ENCODE results near the gene CARMIL3.
A peak's percentile ranks its signal among the peaks of the same experiment; 100 is the strongest.

CARMIL3 gene

DNA sequence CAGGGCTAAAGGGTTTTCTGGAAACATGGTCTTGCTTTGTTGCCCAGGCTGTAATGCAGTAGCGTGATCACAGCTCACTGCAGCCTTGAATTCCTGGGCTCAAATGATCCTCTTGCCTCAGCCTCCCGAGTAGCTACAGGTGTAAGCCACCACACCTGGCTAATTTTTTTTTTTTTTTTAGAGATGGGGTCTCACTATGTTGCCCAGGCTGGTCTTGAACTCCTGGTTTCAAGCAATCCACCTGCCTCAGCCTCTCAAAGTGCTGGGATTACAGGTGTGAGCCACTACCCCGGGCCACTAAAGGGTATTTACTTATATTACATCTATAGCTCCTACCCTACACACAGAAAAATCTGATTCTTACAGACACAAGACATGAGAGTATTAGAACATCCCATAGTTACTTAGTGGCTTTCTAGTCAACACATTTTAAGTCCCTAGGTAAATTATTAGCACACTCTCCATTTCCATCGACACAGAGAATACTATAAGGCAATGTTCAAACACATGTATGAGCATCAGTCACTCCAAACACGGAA is 56.6 kb downstream of the CARMIL3 start:
- peaks cover 1% of the 10 kb centered on the region for H3K79me1 ChIP-seq (replicated peaks; ENCODE audit: low read length, poor library complexity, severe bottlenecking)
- H3K4ac ChIP-seq (ENCODE audit: low read depth in 1 of 2, low read length in 2 of 2), result no peak overlapping the region
- no peak overlapping the region for H2AK5ac ChIP-seq (ENCODE audit: low read length, severe bottlenecking)
- no peak overlapping the region for H3K18ac ChIP-seq (ENCODE audit: low read depth in 1 of 2, low read length in 2 of 2)
- H4K91ac ChIP-seq (ENCODE audit: low read length), result no peak overlapping the region
- H2AFZ ChIP-seq (ENCODE audit: low read depth, low read length), result no peak overlapping the region
- no peak overlapping the region for H3K4me2 ChIP-seq (ENCODE audit: low read length, poor library complexity, severe bottlenecking)
- H3K27ac ChIP-seq (ENCODE audit: low read length, poor library complexity, severe bottlenecking), result no peak overlapping the region
- 63% methylated on average over 4 of the region's 5 CpGs for WGBS
- no peak overlapping the region for H3K23ac ChIP-seq (ENCODE audit: low read length in 2 of 2)
- no peak overlapping the region for H2BK5ac ChIP-seq (ENCODE audit: low read depth, low read length, poor library complexity, severe bottlenecking)
- H3K4me3 ChIP-seq (ENCODE audit: insufficient read depth in 1 of 2, low read depth in 1 of 2, low read length in 2 of 2), result no peak overlapping the region
- H4K8ac ChIP-seq (ENCODE audit: low read length), result no peak overlapping the region
- H3K4me1 ChIP-seq (ENCODE audit: control insufficient read depth, insufficient read depth, low read depth, low read length), result no peaks in the 10 kb centered on the region
- H3K14ac ChIP-seq (ENCODE audit: low read length in 2 of 2), result no peak overlapping the region
- H3K9ac ChIP-seq (ENCODE audit: low read length), result peak overlapping the region; percentile 25
- H3K9me3 ChIP-seq (ENCODE audit: control insufficient read depth, low read length), result no peaks in the 10 kb centered on the region
- H3K27me3 ChIP-seq (ENCODE audit: control insufficient read depth in 1 of 2, insufficient read depth in 1 of 2, low read length in 2 of 2), result no peaks in the 10 kb centered on the region
- H3K36me3 ChIP-seq (ENCODE audit: control insufficient read depth in 1 of 2, insufficient read depth in 2 of 2, low read depth in 1 of 2, low read length in 2 of 2), result peaks cover 4 to 5% of the 10 kb centered on the region in 2 experiments
- H2BK12ac ChIP-seq (ENCODE audit: low read length in 2 of 2), result no peak overlapping the region
- no peak overlapping the region for H2BK120ac ChIP-seq (ENCODE audit: low read depth, low read length)
- H2BK15ac ChIP-seq (ENCODE audit: low read depth, poor library complexity, severe bottlenecking), result no peak overlapping the region
- no peak for DNase-seq

DNA sequence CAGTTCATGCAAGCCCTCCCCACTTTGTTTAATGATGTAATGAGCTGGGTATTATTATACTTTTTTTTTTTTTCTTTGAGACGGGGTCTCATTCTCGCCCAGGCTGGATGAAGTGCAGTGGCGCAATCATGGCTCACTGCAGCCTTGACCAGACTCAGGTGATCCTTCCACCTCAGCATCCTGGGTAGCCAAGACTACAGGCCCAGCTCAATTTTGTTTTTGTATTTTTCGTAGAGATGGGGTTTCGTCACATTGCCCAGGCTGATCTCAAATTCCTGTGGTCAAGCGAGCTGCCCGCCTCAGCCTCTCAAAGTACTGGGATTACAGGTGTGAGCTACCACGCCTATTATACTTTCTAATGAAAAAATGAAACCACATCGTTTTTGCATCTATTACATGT is 58.3 kb downstream of the CARMIL3 start:
- 90% methylated on average over 7 of the region's 9 CpGs for WGBS
- Histone ChIP-seq H2AK5ac (ENCODE audit: low read length, severe bottlenecking) (no peak overlapping the region), H2BK12ac (ENCODE audit: low read length in 2 of 2) (no peak overlapping the region), H3K9ac (ENCODE audit: low read length) (no peak overlapping the region), H3K4ac (ENCODE audit: low read depth in 1 of 2, low read length in 2 of 2) (no peak overlapping the region), H3K23ac (ENCODE audit: low read length in 2 of 2) (no peak overlapping the region), H3K4me2 (ENCODE audit: low read length, poor library complexity, severe bottlenecking) (no peak overlapping the region), H2AFZ (ENCODE audit: low read depth, low read length) (no peak overlapping the region), H4K91ac (ENCODE audit: low read length) (no peak overlapping the region), H3K27ac (ENCODE audit: low read length, poor library complexity, severe bottlenecking) (no peak overlapping the region), H3K79me1 (replicated peaks; ENCODE audit: low read length, poor library complexity, severe bottlenecking) (peaks cover 1% of the 10 kb centered on the region), H3K9me3 (ENCODE audit: control insufficient read depth, low read length) (no peaks in the 10 kb centered on the region), H3K27me3 (ENCODE audit: control insufficient read depth in 1 of 2, insufficient read depth in 1 of 2, low read length in 2 of 2) (no peaks in the 10 kb centered on the region), H2BK15ac (ENCODE audit: low read depth, poor library complexity, severe bottlenecking) (no peak overlapping the region), H3K36me3 (ENCODE audit: control insufficient read depth in 1 of 2, insufficient read depth in 2 of 2, low read depth in 1 of 2, low read length in 2 of 2) (no peaks in the 10 kb centered on the region), H2BK120ac (ENCODE audit: low read depth, low read length) (no peak overlapping the region), H2BK5ac (ENCODE audit: low read depth, low read length, poor library complexity, severe bottlenecking) (no peak overlapping the region), H3K4me1 (ENCODE audit: control insufficient read depth, insufficient read depth, low read depth, low read length) (no peaks in the 10 kb centered on the region), H3K14ac (ENCODE audit: low read length in 2 of 2) (no peak overlapping the region), H4K8ac (ENCODE audit: low read length) (no peak overlapping the region), H3K4me3 (ENCODE audit: insufficient read depth in 1 of 2, low read depth in 1 of 2, low read length in 2 of 2) (no peak overlapping the region), H3K18ac (ENCODE audit: low read depth in 1 of 2, low read length in 2 of 2) (no peak overlapping the region)
- no peak for DNase-seq

DNA sequence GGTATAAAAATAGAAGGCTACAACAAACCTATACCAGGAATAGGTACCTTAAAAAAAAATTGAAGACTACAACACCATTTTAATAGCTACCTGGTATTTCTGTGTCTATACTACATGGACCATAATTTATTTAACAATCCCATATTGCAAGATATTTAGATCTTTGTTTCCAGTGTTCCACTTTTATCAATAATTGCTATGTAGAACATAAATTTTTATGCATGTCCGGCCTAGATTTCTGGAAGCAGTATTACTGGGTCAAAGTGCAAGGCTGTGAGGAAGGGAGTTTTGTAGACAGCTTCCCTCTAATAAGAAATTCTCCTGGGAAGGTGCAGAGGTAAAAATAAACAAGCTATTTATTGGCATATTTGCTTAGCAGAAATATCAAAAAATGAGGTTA is 58.7 kb downstream of the CARMIL3 start:
- WGBS, result 86% methylated on average over 1 of the region's 1 CpG
- Histone ChIP-seq H2BK12ac (ENCODE audit: low read length in 2 of 2) (no peak overlapping the region), H3K4ac (ENCODE audit: low read depth in 1 of 2, low read length in 2 of 2) (no peak overlapping the region), H2BK15ac (ENCODE audit: low read depth, poor library complexity, severe bottlenecking) (no peak overlapping the region), H3K18ac (ENCODE audit: low read depth in 1 of 2, low read length in 2 of 2) (no peak overlapping the region), H2BK120ac (ENCODE audit: low read depth, low read length) (no peak overlapping the region), H2AFZ (ENCODE audit: low read depth, low read length) (no peak overlapping the region), H3K79me1 (replicated peaks; ENCODE audit: low read length, poor library complexity, severe bottlenecking) (peaks cover 3% of the 10 kb centered on the region), H3K9ac (ENCODE audit: low read length) (no peak overlapping the region), H4K8ac (ENCODE audit: low read length) (no peak overlapping the region), H3K27me3 (ENCODE audit: control insufficient read depth in 1 of 2, insufficient read depth in 1 of 2, low read length in 2 of 2) (no peaks in the 10 kb centered on the region), H3K4me3 (ENCODE audit: insufficient read depth in 1 of 2, low read depth in 1 of 2, low read length in 2 of 2) (no peak overlapping the region), H3K4me2 (ENCODE audit: low read length, poor library complexity, severe bottlenecking) (no peak overlapping the region), H3K9me3 (ENCODE audit: control insufficient read depth, low read length) (no peaks in the 10 kb centered on the region), H3K14ac (ENCODE audit: low read length in 2 of 2) (no peak overlapping the region), H4K91ac (ENCODE audit: low read length) (no peak overlapping the region), H3K23ac (ENCODE audit: low read length in 2 of 2) (no peak overlapping the region), H2AK5ac (ENCODE audit: low read length, severe bottlenecking) (no peak overlapping the region), H3K4me1 (ENCODE audit: control insufficient read depth, insufficient read depth, low read depth, low read length) (peaks cover 2% of the 10 kb centered on the region), H3K36me3 (ENCODE audit: control insufficient read depth in 1 of 2, insufficient read depth in 2 of 2, low read depth in 1 of 2, low read length in 2 of 2) (no peaks in the 10 kb centered on the region), H2BK5ac (ENCODE audit: low read depth, low read length, poor library complexity, severe bottlenecking) (no peak overlapping the region), H3K27ac (ENCODE audit: low read length, poor library complexity, severe bottlenecking) (no peak overlapping the region)
- no peak for DNase-seq

DNA sequence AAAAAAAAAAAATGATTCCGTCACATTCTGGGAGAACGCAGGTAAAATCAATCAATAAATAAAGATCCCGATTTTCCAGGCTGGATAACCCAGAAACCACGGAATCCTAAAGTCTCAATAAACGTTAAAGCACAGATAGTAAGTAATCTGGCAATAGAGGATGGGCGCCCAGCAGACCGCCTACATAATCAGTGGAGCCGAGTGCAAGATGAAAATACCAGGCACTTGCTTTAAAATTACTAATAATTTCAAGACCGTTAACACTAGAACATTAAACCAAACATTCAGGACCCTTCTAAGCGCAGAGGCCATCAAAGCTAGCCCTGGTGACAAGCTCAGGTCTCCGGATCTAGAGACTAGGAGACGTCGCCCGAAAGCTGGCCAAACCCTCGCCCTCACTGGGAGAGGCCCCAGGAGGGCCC is 61.6 kb downstream of the CARMIL3 start:
- Histone ChIP-seq H3K4ac (ENCODE audit: low read depth in 1 of 2, low read length in 2 of 2) (peak overlapping the region; percentile 85 to 95), H3K4me3 (ENCODE audit: insufficient read depth in 1 of 2, low read depth in 1 of 2, low read length in 2 of 2) (peak overlapping the region; percentile 72 to 91), H3K9me3 (ENCODE audit: control insufficient read depth, low read length) (no peaks in the 10 kb centered on the region), H2AFZ (ENCODE audit: low read depth, low read length) (no peak overlapping the region), H2AK5ac (ENCODE audit: low read length, severe bottlenecking) (peak overlapping the region; percentile 49), H3K4me2 (ENCODE audit: low read length, poor library complexity, severe bottlenecking) (peak overlapping the region; percentile 83), H2BK15ac (ENCODE audit: low read depth, poor library complexity, severe bottlenecking) (no peak overlapping the region), H3K18ac (ENCODE audit: low read depth in 1 of 2, low read length in 2 of 2) (peak overlapping the region; percentile 80 to 98), H3K9ac (ENCODE audit: low read length) (peak overlapping the region; percentile 97), H3K14ac (ENCODE audit: low read length in 2 of 2) (no peak overlapping the region), H3K27ac (ENCODE audit: low read length, poor library complexity, severe bottlenecking) (peak overlapping the region; percentile 98), H2BK12ac (ENCODE audit: low read length in 2 of 2) (peak overlapping the region; percentile 40 to 59), H3K79me1 (replicated peaks; ENCODE audit: low read length, poor library complexity, severe bottlenecking) (peaks cover 24% of the 10 kb centered on the region), H4K91ac (ENCODE audit: low read length) (peak overlapping the region; percentile 97), H3K36me3 (ENCODE audit: control insufficient read depth in 1 of 2, insufficient read depth in 2 of 2, low read depth in 1 of 2, low read length in 2 of 2) (peaks cover 12 to 16% of the 10 kb centered on the region in 2 experiments), H4K8ac (ENCODE audit: low read length) (peak overlapping the region; percentile 96), H3K23ac (ENCODE audit: low read length in 2 of 2) (peak overlapping the region in 1 of 2 experiments; percentile 16), H3K4me1 (ENCODE audit: control insufficient read depth, insufficient read depth, low read depth, low read length) (peaks cover 7% of the 10 kb centered on the region), H3K27me3 (ENCODE audit: control insufficient read depth in 1 of 2, insufficient read depth in 1 of 2, low read length in 2 of 2) (no peaks in the 10 kb centered on the region), H2BK120ac (ENCODE audit: low read depth, low read length) (peak overlapping the region; percentile 61), H2BK5ac (ENCODE audit: low read depth, low read length, poor library complexity, severe bottlenecking) (peak overlapping the region; percentile 59)
- 19% methylated on average over 15 of the region's 15 CpGs for WGBS
- DNase-seq, result no peak

Measured in mesenchymal stem cell (in vitro differentiated cells and primary cell).